IMR-90 (cell line): Measurements from ENCODE around the gene SLC30A7. TPM values are rescaled to one million over a fixed set of nuclear protein-coding genes. Genes with fewer than 3 reads are reported as not detected.
A peak's percentile ranks its signal among the peaks of the same experiment; 100 is the strongest.

ENCODE experiments used
- ATAC-seq: fragments of 200-7000 bp; cut with Tn5 transposase; 2 replicates; pipeline ENCODE4 v1.9.1; 2020; ENCODE audit warnings: low read depth, mild to moderate bottlenecking, moderate library complexity
- BruUV-seq: library from RNA; stranded (reverse); fragments of 400-500 nt; replicated peaks from 2 replicates; lab custom pipeline; 2021; lab: Mats Ljungman, UMichigan
- CTCF ChIA-PET: fragments of 300-600 bp; formaldehyde crosslinking; extraction: SDS; loops from one replicate; lab custom pipeline; 2021; ENCODE audit warnings: antibody characterized with exemption; lab: Yijun Ruan, JAX
- POLR2A ChIA-PET: fragments of 300-600 bp; sonication (Branson Sonifier 250); formaldehyde crosslinking; loops from one replicate; lab custom pipeline; 2022; ENCODE audit warnings: antibody characterized with exemption; ENCODE audit not compliant: unreplicated experiment; lab: Charles Lee
- DNase-seq: peaks from one replicate; pipeline ENCODE4 v3.0.0; 2013
- H2AFZ ChIP-seq: replicated peaks from 2 replicates; pipeline ENCODE3; 2013; ENCODE audit warnings: low read length, mild to moderate bottlenecking; ENCODE audit not compliant: poor library complexity
- H2AK5ac ChIP-seq: 2 replicates; pipeline ENCODE4 v1.6.1; 2013; ENCODE audit warnings: low read depth, low read length, inconsistent platforms
- H2AK9ac ChIP-seq: replicated peaks from 2 replicates; pipeline ENCODE3; 2013; ENCODE audit warnings: mild to moderate bottlenecking, low read depth, low read length, moderate library complexity; ENCODE audit not compliant: poor library complexity
- H2BK120ac ChIP-seq: 2 replicates; pipeline ENCODE4 v1.6.1; 2013; ENCODE audit warnings: low read depth, low read length, inconsistent platforms
- H2BK15ac ChIP-seq: 3 replicates; pipeline ENCODE4 v1.6.1; 2013; ENCODE audit warnings: low read depth, low read length, inconsistent platforms
- H2BK20ac ChIP-seq: 2 replicates; pipeline ENCODE4 v1.6.1; 2013; ENCODE audit warnings: low read depth, mild to moderate bottlenecking, inconsistent platforms, low read length, moderate library complexity
- H2BK5ac ChIP-seq: 2 replicates; pipeline ENCODE4 v1.6.1; 2013; ENCODE audit warnings: mild to moderate bottlenecking, low read depth, low read length, inconsistent platforms; ENCODE audit not compliant: poor library complexity, severe bottlenecking
- H3K14ac ChIP-seq: replicated peaks from 2 replicates; pipeline ENCODE4 v1.6.1; 2013; ENCODE audit warnings: low read depth, low read length, inconsistent platforms
- H3K18ac ChIP-seq: 2 replicates; pipeline ENCODE4 v1.6.1; 2013; ENCODE audit warnings: low read depth, low read length, control low read depth
- H3K23ac ChIP-seq: 2 replicates; pipeline ENCODE4 v1.6.1; 2013; ENCODE audit warnings: low read depth, low read length, inconsistent platforms
- H3K27ac ChIP-seq: 2 replicates; pipeline ENCODE4 v1.5.1; 2013; ENCODE audit warnings: mild to moderate bottlenecking, control low read depth, low read length; ENCODE audit not compliant: insufficient read depth
- H3K27me3 ChIP-seq: 2 replicates; pipeline ENCODE4 v1.6.1; 2013; ENCODE audit warnings: low read length; ENCODE audit not compliant: control insufficient read depth, insufficient read depth
- H3K36me3 ChIP-seq: 2 replicates; pipeline ENCODE4 v1.6.1; 2013; ENCODE audit warnings: low read length, mixed read lengths; ENCODE audit not compliant: control insufficient read depth, insufficient read depth
- H3K4ac ChIP-seq: 2 replicates; pipeline ENCODE4 v1.6.1; 2013; ENCODE audit warnings: low read depth, low read length, inconsistent platforms
- H3K4me1 ChIP-seq: 2 replicates; pipeline ENCODE4 v1.6.1; 2013; ENCODE audit warnings: low read length, mixed read lengths; ENCODE audit not compliant: control insufficient read depth, insufficient read depth
- H3K4me2 ChIP-seq: 2 replicates; pipeline ENCODE4 v1.6.1; 2013; ENCODE audit warnings: low read depth, mild to moderate bottlenecking, control low read depth, low read length, moderate library complexity
- H3K4me3 ChIP-seq: 2 replicates; pipeline ENCODE4 v1.5.1; 2013; ENCODE audit warnings: low read depth, mild to moderate bottlenecking, control low read depth, low read length, moderate library complexity; ENCODE audit not compliant: insufficient read depth
- H3K56ac ChIP-seq: 2 replicates; pipeline ENCODE4 v1.6.1; 2013; ENCODE audit warnings: low read length, inconsistent platforms; ENCODE audit not compliant: insufficient read depth; ENCODE audit errors: extremely low read depth
- H3K79me1 ChIP-seq, 2 experiments: 2 replicates each; pipeline ENCODE4 v1.6.1; 2013; ENCODE audit warnings: low read length in 2 of 2, inconsistent platforms in 1 of 2, low read depth in 1 of 2
- H3K9ac ChIP-seq: 2 replicates; pipeline ENCODE4 v1.6.1; 2013; ENCODE audit warnings: low read depth, low read length, control low read depth
- H3K9me1 ChIP-seq: 2 replicates; pipeline ENCODE4 v1.6.1; 2013; ENCODE audit warnings: low read length, inconsistent platforms; ENCODE audit not compliant: insufficient read depth
- H3K9me3 ChIP-seq: 2 replicates; pipeline ENCODE4 v1.6.1; 2013; ENCODE audit warnings: low read length; ENCODE audit not compliant: control insufficient read depth, insufficient read depth
- H4K20me1 ChIP-seq: 2 replicates; pipeline ENCODE4 v1.6.1; 2013; ENCODE audit warnings: low read length, inconsistent platforms; ENCODE audit not compliant: insufficient read depth
- H4K5ac ChIP-seq: 2 replicates; pipeline ENCODE4 v1.6.1; 2013; ENCODE audit warnings: mild to moderate bottlenecking, low read depth, low read length, control low read depth
- H4K8ac ChIP-seq, 2 experiments: 2 replicates each; pipeline ENCODE4 v1.6.1; 2013; ENCODE audit warnings: low read depth in 2 of 2, low read length in 2 of 2, control low read depth in 1 of 2, inconsistent platforms in 1 of 2
- H4K91ac ChIP-seq: 2 replicates; pipeline ENCODE4 v1.6.1; 2013; ENCODE audit warnings: low read depth, low read length, inconsistent platforms; ENCODE audit not compliant: insufficient read depth
- MAFK ChIP-seq: IDR thresholded peaks from 2 replicates; pipeline ENCODE4 v1.6.1; 2012; ENCODE audit warnings: low read depth, low read length, improper control_type of control experiment
- POLR2A ChIP-seq: IDR thresholded peaks from 2 replicates; pipeline ENCODE4 v1.6.1; 2012; ENCODE audit warnings: mild to moderate bottlenecking, low read depth, low read length
- WGBS, 2 experiments: methylation state at CpG; one replicate each; pipeline versions ENCODE4 v1.1.5 to v1.1.7; 2013; ENCODE audit warnings: missing lambda C conversion rate in 2 of 2; ENCODE audit not compliant: insufficient read length in 1 of 2; ENCODE audit errors: extremely low coverage in 2 of 2; 5-methylcytosine and 5-hydroxymethylcytosine counted together
- dilution Hi-C: fragments of 300-500 bp; cut with HindIII; formaldehyde crosslinking; loops from one replicate; pipeline ENCODE4 v1.14.3; 2018; ENCODE audit warnings: low sequenced_read_pairs; ENCODE audit not compliant: unreplicated experiment
- in situ Hi-C: fragments of 300-500 bp; cut with MboI; formaldehyde crosslinking; loops from 3 replicates; pipeline ENCODE4 v1.14.3; 2019; ENCODE audit warnings: low sequenced_read_pairs, inconsistent platforms, mixed read lengths
- intact Hi-C: fragments of 100-400 bp; cut with micrococcal nuclease; formaldehyde crosslinking; loops from 2 replicates; pipeline ENCODE4 v1.10.0; 2022
- polyA plus RNA-seq, 3 experiments: library from polyadenylated mRNA; depleted of rRNA; stranded (reverse); fragments of >200 nt; gene quantifications; 2 replicates each; pipeline ENCODE4 v1.2.3, GENCODE V29; 2012; ENCODE audit warnings: low replicate concordance in 1 of 3
- total RNA-seq: library from RNA; depleted of rRNA; stranded (reverse); fragments of >200 nt; gene quantifications from 2 replicates; pipeline ENCODE4 v1.2.3, GENCODE V29; 2012

Gene SLC30A7
- total and polyA plus RNA-seq, 2 of the 4 experiments (the other 2 are of a cell fraction) = 8.4 to 60.2 TPM

DNA sequence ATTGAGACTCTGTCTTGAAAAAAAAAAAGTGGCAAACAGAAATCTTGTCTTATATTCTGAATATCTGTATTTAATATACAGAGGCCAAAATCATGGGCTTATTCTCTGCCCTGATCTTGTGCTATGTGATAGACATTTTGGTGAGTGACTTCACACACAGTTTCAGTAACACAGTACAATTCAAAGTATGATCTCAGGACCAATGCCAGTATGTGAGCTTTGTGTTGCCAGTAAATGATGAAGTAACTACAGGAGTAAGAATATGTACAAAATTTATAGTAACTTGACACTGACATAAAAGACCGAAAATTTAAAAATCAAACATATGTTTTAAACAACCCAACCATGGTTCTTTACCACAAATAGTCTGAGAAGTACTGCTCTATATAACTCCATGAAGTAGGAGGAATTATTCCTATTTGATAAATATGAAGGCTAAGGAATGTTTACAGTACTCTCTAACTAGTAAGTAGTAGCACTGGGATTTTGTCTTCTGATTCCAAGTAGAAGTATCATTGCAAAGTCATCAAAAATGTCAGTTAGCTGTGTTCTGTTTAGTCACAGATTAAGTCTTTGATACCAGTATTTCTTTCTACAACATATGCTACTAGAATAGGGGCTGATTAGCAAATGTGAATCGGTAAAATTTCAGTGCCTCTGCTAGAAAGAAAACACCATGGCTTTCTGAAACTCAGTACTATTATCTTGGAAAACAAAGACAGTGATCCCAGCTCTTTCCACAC is 104.4 kb downstream of the SLC30A7 start:
- Histone ChIP-seq H4K91ac (no peak overlapping the region), H3K4me3 (no peak overlapping the region), H3K27ac (peak overlapping the region; percentile 61; the same call in 1 of the 2 replicates), H2BK20ac (no peak overlapping the region), H3K27me3 (no peaks in the 10 kb centered on the region), H3K23ac (no peak overlapping the region), H2BK5ac (no peak overlapping the region), H3K79me1 (0 out of 4 replicates have a peak, but pooled peaks cover 0 to 4% of the 10 kb centered on the region in 2 experiments), H2BK120ac (no peak overlapping the region), H4K5ac (0 out of 2 replicates have a peak overlapping the region, but pooled peaks have one; percentile 27), H2AK5ac (no peak overlapping the region), H3K4me2 (no peak overlapping the region), H3K4me1 (peaks cover 7% of the 10 kb centered on the region; the same call in 1 of the 2 replicates), H3K9ac (no peak overlapping the region), H2AK9ac (no peak overlapping the region), H2AFZ (no peak overlapping the region), H4K8ac (no peak overlapping the region), H2BK15ac (no peak overlapping the region), H3K36me3 (peaks cover 4% of the 10 kb centered on the region), H3K9me3 (no peaks in the 10 kb centered on the region), H3K4ac (no peak overlapping the region), H3K56ac (no peak overlapping the region), H4K20me1 (no peaks in the 10 kb centered on the region), H3K14ac (no peak overlapping the region), H3K18ac (no peak overlapping the region; the same call in 1 of the 2 replicates), H3K9me1 (peaks cover 7% of the 10 kb centered on the region; the same call in 1 of the 2 replicates)
- ChIA-PET POLR2A (no interaction called here), CTCF (no interaction called here)
- peak; percentile 28 for ATAC-seq
- 0 out of 2 replicates have a peak, but pooled peaks have one; percentile 13 for TF ChIP-seq MAFK
- TF ChIP-seq POLR2A = no peak
- in situ Hi-C loops (no loop called here), dilution Hi-C loops (no loop called here), intact Hi-C loops (no loop called here)
- no TSS peak for BruUV-seq
- no CpG with 5 or more reads among the region's 2 CpGs for WGBS, 2 experiments
- DNase-seq = peak; percentile 31
